ENCODE results near the gene NR3C1.
"Not testable (repeated sequence)": the region's sequence is repeated elsewhere in the genome, so short reads cannot be mapped to it uniquely, and the experiment has no call there.

The NR3C1 gene

GRCh38 chr5:143336485-143336884 is 67.0 kb downstream of the NR3C1 start:
- in situ Hi-C loops (cut with MboI; ENCODE audit: low sequenced_read_pairs, unreplicated experiment) = no loop called here
- no peak for TF ChIP-seq CTCF (IDR thresholded peaks at IDR 0.05; ENCODE audit: borderline replicate concordance, control extremely low read depth, extremely low read depth, insufficient read depth, missing control alignments)
- DNase-seq (ENCODE audit: low spot score) = no peak

- TF ChIP-seq CTCF (IDR thresholded peaks at IDR 0.05; ENCODE audit: borderline replicate concordance, control extremely low read depth, extremely low read depth, insufficient read depth, missing control alignments) = no peak
- in situ Hi-C loops (cut with MboI; ENCODE audit: low sequenced_read_pairs, unreplicated experiment) = no loop called here
- DNase-seq (ENCODE audit: low spot score) = no peak
Observed at GRCh38 chr5:143334903-143335302, 68.6 kb downstream of the NR3C1 start.

- DNase-seq (ENCODE audit: low spot score) = not testable (repeated sequence)
Observed at GRCh38 chr5:143334380-143334779, 69.1 kb downstream of the NR3C1 start.

GRCh38 chr5:143331956-143332355 is 71.5 kb downstream of the NR3C1 start:
- DNase-seq (ENCODE audit: low spot score) = no peak
- no peak for TF ChIP-seq CTCF (IDR thresholded peaks at IDR 0.05; ENCODE audit: borderline replicate concordance, control extremely low read depth, extremely low read depth, insufficient read depth, missing control alignments)
- in situ Hi-C loops (cut with MboI; ENCODE audit: low sequenced_read_pairs, unreplicated experiment) = no loop called here

More at GRCh38 chr5:143334380-143334779, 69.1 kb downstream of the NR3C1 start:
- in situ Hi-C loops (cut with MboI; ENCODE audit: low sequenced_read_pairs, unreplicated experiment) = not testable (repeated sequence)

GRCh38 chr5:143329843-143330242 is 73.6 kb downstream of the NR3C1 start:
- in situ Hi-C loops (cut with MboI; ENCODE audit: low sequenced_read_pairs, unreplicated experiment) = no loop called here
- TF ChIP-seq CTCF (IDR thresholded peaks at IDR 0.05; ENCODE audit: borderline replicate concordance, control extremely low read depth, extremely low read depth, insufficient read depth, missing control alignments) = no peak

GRCh38 chr5:143328589-143329220 is 74.8 kb downstream of the NR3C1 start:
- no peak for DNase-seq (ENCODE audit: low spot score)
- no peak for TF ChIP-seq CTCF (IDR thresholded peaks at IDR 0.05; ENCODE audit: borderline replicate concordance, control extremely low read depth, extremely low read depth, insufficient read depth, missing control alignments)
- in situ Hi-C loops (cut with MboI; ENCODE audit: low sequenced_read_pairs, unreplicated experiment) = no loop called here

More at GRCh38 chr5:143329843-143330242, 73.6 kb downstream of the NR3C1 start:
- no peak for DNase-seq (ENCODE audit: low spot score)

- not testable (repeated sequence) for DNase-seq (ENCODE audit: low spot score)
Observed at GRCh38 chr5:143325086-143325485, 78.4 kb downstream of the NR3C1 start.

GRCh38 chr5:143322931-143323630 is 80.4 kb downstream of the NR3C1 start:
- in situ Hi-C loops (cut with MboI; ENCODE audit: low sequenced_read_pairs, unreplicated experiment); DNase-seq (ENCODE audit: low spot score): not testable (repeated sequence)

More at GRCh38 chr5:143325086-143325485, 78.4 kb downstream of the NR3C1 start:
- in situ Hi-C loops (cut with MboI; ENCODE audit: low sequenced_read_pairs, unreplicated experiment) = not testable (repeated sequence)
